ENCODE data around the gene SELENOH. TPM values are rescaled to one million over a fixed set of nuclear protein-coding genes. Genes with fewer than 3 reads are reported as not detected.
A peak's percentile ranks its signal among the peaks of the same experiment; 100 is the strongest.
"Not testable (repeated sequence)": the region's sequence is repeated elsewhere in the genome, so short reads cannot be mapped to it uniquely, and the experiment has no call there.

SELENOH gene
- total RNA-seq, 2 experiments from 2014 or later, result 129 to 181 TPM

- Mint-ChIP-seq H3K27me3 (no peaks in the 10 kb centered on the region), H3K27ac (peak overlapping the region; percentile 7), H3K9me3 (no peaks in the 10 kb centered on the region), H3K4me3 (peak overlapping the region; percentile 92), H3K4me1 (peaks cover 41% of the 10 kb centered on the region), H3K36me3 (ENCODE audit: low read depth) (peaks cover 18% of the 10 kb centered on the region)
- POLR2A ChIA-PET, result no interaction called here
- CTCF ChIA-PET, result interaction anchor here (0.6 to 2.7 kb wide), 5 partner anchors 9 to 186 kb away, joined by 3 to 9 read pairs (median 4); no protein-coding TSS in a partner anchor
- no peak for DNase-seq
These were observed 27.5 kb upstream of the SELENOH start for GRCh38 chr11:57713835-57714234.

DNA sequence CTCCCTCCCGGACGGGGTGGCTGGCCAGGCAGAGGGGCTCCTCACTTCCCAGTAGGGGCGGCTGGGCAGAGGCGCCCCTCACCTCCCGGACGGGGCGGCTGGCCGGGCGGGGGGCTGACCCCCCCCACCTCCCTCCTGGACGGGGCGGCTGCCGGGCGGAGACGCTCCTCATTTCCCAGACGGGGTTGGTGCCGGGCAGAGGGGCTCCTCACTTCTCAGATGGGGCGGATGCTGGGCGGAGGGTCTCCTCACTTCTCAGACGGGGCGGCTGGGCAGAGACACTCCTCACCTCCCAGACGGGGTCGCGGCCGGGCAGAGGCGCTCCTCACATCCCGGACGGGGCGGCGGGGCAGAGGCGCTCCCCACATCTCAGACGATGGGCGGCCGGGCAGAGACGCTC lies 24.6 kb upstream of the SELENOH start:
- not testable (repeated sequence) for H3K27ac Mint-ChIP-seq
- H3K36me3 Mint-ChIP-seq (ENCODE audit: low read depth), result peaks cover 18% of the 10 kb centered on the region

DNA sequence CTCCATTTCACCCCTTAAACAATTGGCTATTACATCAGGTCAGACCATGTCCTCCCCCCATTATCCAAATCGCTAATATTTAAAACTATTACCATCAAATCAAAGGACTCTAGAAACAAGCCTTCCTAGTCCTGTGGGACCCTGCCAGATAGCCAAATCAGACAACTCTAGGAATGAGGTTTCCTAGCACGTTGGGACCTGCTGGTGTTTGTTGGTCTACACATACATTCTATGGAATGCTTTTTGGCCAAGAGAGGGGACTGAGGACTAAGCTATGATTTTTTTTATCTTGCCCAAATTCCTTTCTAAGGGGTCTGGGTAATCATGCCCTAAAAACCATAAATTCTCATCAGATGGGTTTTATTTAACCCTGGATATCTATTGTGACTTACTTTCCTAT lies 14.1 kb upstream of the SELENOH start:
- POLR2A ChIA-PET, result no interaction called here
- no peaks in the 10 kb centered on the region for H3K36me3 Mint-ChIP-seq (ENCODE audit: low read depth)

More for the DNA sequence above, 24.6 kb upstream of the SELENOH start:
- H3K27me3 Mint-ChIP-seq, POLR2A ChIA-PET, CTCF ChIA-PET, DNase-seq, H3K4me3 Mint-ChIP-seq, H3K9me3 Mint-ChIP-seq: not testable (repeated sequence)
- peaks cover 17% of the 10 kb centered on the region for H3K4me1 Mint-ChIP-seq

DNA sequence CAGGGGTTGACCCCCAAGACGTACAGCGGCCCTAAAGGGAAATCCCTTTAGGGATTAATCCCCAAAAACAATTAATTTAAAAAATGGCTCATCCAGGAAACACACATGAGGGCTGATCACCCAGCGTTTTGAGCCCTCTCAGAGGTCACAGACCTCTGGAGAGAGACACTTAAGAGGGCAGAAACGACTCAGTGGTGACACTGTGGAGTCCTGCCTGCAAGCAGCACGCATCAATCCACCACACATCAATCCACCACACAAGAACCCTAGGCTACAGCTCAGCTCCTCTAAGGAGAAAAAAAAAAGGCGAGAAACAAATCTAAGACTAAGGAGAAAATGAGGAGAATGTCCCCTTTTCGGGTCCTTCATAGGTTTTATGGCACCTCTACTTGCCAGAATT lies 12.5 kb upstream of the SELENOH start:
- H3K27ac Mint-ChIP-seq, result no peak overlapping the region
- no peaks in the 10 kb centered on the region for H3K9me3 Mint-ChIP-seq
- no peaks in the 10 kb centered on the region for H3K36me3 Mint-ChIP-seq (ENCODE audit: low read depth)
- no peaks in the 10 kb centered on the region for H3K27me3 Mint-ChIP-seq
- CTCF ChIA-PET, result interaction anchor here (1.5 to 1.8 kb wide), 3 partner anchors 12 to 88 kb away, joined by 3 to 5 read pairs (median 4); partner anchors contain the start of gene SELENOH
- POLR2A ChIA-PET, result no interaction called here
- H3K4me1 Mint-ChIP-seq, result peaks cover 14% of the 10 kb centered on the region
- no peak overlapping the region for H3K4me3 Mint-ChIP-seq
- no peak for DNase-seq

More for the DNA sequence above, 14.1 kb upstream of the SELENOH start:
- H3K4me3 Mint-ChIP-seq, result no peak overlapping the region
- no peak overlapping the region for H3K27ac Mint-ChIP-seq
- DNase-seq, result no peak
- peaks cover 14% of the 10 kb centered on the region for H3K4me1 Mint-ChIP-seq
- CTCF ChIA-PET, result no interaction called here
- H3K27me3 Mint-ChIP-seq, result no peaks in the 10 kb centered on the region
- H3K9me3 Mint-ChIP-seq, result no peaks in the 10 kb centered on the region

DNA sequence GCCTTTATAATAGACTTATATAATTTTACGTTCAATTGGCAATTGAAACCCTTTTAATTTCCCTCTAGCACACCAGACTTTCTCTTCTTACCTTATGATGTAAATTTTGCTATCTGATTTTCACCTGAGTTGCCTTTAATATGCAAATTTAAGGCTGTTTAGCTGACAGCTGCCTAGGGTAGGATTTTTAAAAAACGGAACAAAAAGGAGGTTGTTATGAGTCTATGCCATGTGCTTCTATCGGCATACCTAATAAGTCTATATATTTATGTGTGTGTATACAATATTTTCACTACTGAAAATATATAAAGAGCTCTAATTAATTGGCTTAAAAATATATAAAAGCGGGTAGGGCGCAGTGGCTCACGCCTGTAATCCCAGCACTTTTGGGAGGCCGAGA lies 11.8 kb upstream of the SELENOH start:
- POLR2A ChIA-PET, result no interaction called here

GRCh38 chr11:57732661-57733060 lies 8.6 kb upstream of the SELENOH start:
- Mint-ChIP-seq H3K36me3 (ENCODE audit: low read depth) (peaks cover 10% of the 10 kb centered on the region), H3K27me3 (no peaks in the 10 kb centered on the region), H3K4me1 (peaks cover 30% of the 10 kb centered on the region), H3K9me3 (no peaks in the 10 kb centered on the region), H3K4me3 (no peak overlapping the region), H3K27ac (no peak overlapping the region)
- POLR2A ChIA-PET, result no interaction called here
- CTCF ChIA-PET, result interaction anchor here (1.7 to 1.9 kb wide), 2 partner anchors 19 to 68 kb away, joined by 4 to 5 read pairs; no protein-coding TSS in a partner anchor
- no peak for DNase-seq

More for the DNA sequence above, 11.8 kb upstream of the SELENOH start:
- no peak for DNase-seq
- Mint-ChIP-seq H3K36me3 (ENCODE audit: low read depth) (peaks cover 4% of the 10 kb centered on the region), H3K4me1 (peaks cover 17% of the 10 kb centered on the region), H3K4me3 (no peak overlapping the region), H3K27ac (no peak overlapping the region), H3K27me3 (no peaks in the 10 kb centered on the region), H3K9me3 (no peaks in the 10 kb centered on the region)
- CTCF ChIA-PET, result interaction anchor here (0.6 to 1.7 kb wide), 4 partner anchors 16 to 185 kb away, joined by 3 to 5 read pairs (median 4); partner anchors contain the start of genes MED19 and TMX2

GRCh38 chr11:57735619-57736298 lies 5.5 kb upstream of the SELENOH start:
- CTCF ChIA-PET, result interaction anchor here (0.6 to 1.5 kb wide), 4 partner anchors 10 to 27 kb away, joined by 3 to 5 read pairs (median 4); partner anchors contain the start of gene TMX2
- Mint-ChIP-seq H3K27me3 (no peaks in the 10 kb centered on the region), H3K4me3 (no peak overlapping the region), H3K27ac (peak overlapping the region; percentile 58), H3K9me3 (no peaks in the 10 kb centered on the region), H3K4me1 (peaks cover 32% of the 10 kb centered on the region), H3K36me3 (ENCODE audit: low read depth) (peaks cover 25% of the 10 kb centered on the region)
- DNase-seq, result no peak
- POLR2A ChIA-PET, result no interaction called here

GRCh38 chr11:57742087-57742452 lies 779 bp downstream of the SELENOH start:
- H3K4me3 Mint-ChIP-seq, result peak overlapping the region; percentile 98
- no peak for DNase-seq
- H3K27ac Mint-ChIP-seq, result peak overlapping the region; percentile 94
- no peaks in the 10 kb centered on the region for H3K9me3 Mint-ChIP-seq
- ChIA-PET CTCF (interaction anchor here (0.9 to 2.8 kb wide), 4 partner anchors 17 to 61 kb away, joined by 3 to 13 read pairs (median 5); no protein-coding TSS in a partner anchor), POLR2A (interaction anchor here (1.0 to 1.1 kb wide), 2 partner anchors 50 to 81 kb away, joined by 3 to 4 read pairs; no protein-coding TSS in a partner anchor)
- peaks cover 42% of the 10 kb centered on the region for H3K4me1 Mint-ChIP-seq
- no peaks in the 10 kb centered on the region for H3K27me3 Mint-ChIP-seq
- peaks cover 57% of the 10 kb centered on the region for H3K36me3 Mint-ChIP-seq (ENCODE audit: low read depth)

DNA sequence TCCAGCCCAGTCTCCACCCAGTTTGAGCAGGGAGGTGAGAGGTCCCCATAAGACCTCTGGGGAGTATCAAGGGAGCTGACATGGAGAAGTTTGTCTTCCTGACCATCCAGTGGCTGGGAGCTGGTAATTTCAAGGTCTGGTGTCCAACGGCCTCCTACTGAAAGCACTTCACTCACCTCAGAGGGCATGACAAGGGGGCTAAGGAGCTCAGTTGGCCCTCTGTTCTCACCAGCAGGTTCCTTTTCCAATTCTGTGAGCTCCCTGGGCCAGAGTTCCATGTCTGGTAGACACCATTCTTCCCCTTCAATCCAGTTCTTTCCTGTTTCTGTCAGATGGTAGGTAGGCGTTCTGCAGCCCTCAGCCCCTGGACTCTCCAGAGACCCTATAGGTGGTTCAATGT lies 3.1 kb downstream of the SELENOH start:
- ChIA-PET POLR2A (no interaction called here), CTCF (interaction anchor here (1.0 to 1.7 kb wide), 5 partner anchors 8 to 64 kb away, joined by 3 to 8 read pairs (median 3); partner anchors contain the start of gene BTBD18)
- Mint-ChIP-seq H3K36me3 (ENCODE audit: low read depth) (peaks cover 44% of the 10 kb centered on the region), H3K4me3 (peak overlapping the region; percentile 25), H3K27me3 (no peaks in the 10 kb centered on the region), H3K4me1 (peaks cover 44% of the 10 kb centered on the region), H3K27ac (peak overlapping the region; percentile 64), H3K9me3 (no peaks in the 10 kb centered on the region)
- DNase-seq, result no peak

DNA sequence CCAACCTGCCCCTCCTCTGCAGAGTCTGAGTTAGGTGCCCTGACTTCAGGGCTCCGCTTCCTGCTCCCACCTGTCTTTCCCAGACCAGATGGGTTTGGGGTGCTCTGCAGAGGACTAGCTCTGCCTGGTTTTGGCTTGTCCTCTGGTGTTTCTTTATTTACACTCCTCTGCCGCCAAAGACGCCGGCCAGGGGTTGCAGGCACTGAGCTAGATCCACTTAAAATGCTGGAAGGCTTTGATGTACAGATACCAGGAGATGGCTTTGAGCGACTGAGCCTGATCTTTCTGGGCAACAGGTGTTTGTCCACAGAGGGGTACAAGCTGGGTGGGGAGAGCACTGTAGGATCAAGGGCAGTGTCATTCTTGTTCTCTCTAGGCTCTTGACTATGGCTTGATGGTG lies 3.9 kb downstream of the SELENOH start:
- no peak overlapping the region for H3K4me3 Mint-ChIP-seq
- peak overlapping the region; percentile 60 for H3K27ac Mint-ChIP-seq
- H3K9me3 Mint-ChIP-seq, result no peaks in the 10 kb centered on the region
- ChIA-PET POLR2A (interaction anchor here (0.6 kb wide), 1 partner anchor 15 kb away, joined by 4 read pairs; no protein-coding TSS in a partner anchor), CTCF (interaction anchor here (1.0 to 1.7 kb wide), 3 partner anchors 22 to 65 kb away, joined by 3 read pairs; no protein-coding TSS in a partner anchor)
- H3K36me3 Mint-ChIP-seq (ENCODE audit: low read depth), result peaks cover 41% of the 10 kb centered on the region
- H3K27me3 Mint-ChIP-seq, result no peaks in the 10 kb centered on the region
- DNase-seq, result no peak
- peaks cover 39% of the 10 kb centered on the region for H3K4me1 Mint-ChIP-seq

DNA sequence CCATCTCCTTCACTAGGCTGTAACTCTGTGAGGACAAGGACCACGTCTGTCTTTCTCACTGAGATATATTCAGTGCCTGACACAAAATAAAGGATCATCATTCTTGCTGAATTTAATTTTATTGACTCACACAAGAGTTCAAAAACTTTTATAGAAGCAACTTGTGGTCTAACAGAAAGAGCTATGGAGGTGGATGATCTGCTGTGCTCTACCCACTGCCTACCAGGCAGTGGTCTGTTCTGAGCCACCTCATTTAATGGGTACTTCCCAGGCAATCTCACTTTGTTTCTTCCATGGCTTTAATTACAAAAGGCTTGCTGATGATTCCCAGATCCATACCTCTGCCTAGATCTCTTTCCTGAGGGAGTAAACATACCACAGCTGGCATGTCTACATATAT lies 5.6 kb downstream of the SELENOH start:
- DNase-seq, result no peak
- Mint-ChIP-seq H3K36me3 (ENCODE audit: low read depth) (peaks cover 35% of the 10 kb centered on the region), H3K9me3 (no peaks in the 10 kb centered on the region), H3K4me3 (no peak overlapping the region), H3K27ac (peak overlapping the region; percentile 17), H3K27me3 (no peaks in the 10 kb centered on the region), H3K4me1 (peaks cover 32% of the 10 kb centered on the region)
- POLR2A ChIA-PET, result no interaction called here
- CTCF ChIA-PET, result interaction anchor here (0.6 to 1.2 kb wide), 3 partner anchors 14 to 409 kb away, joined by 3 to 4 read pairs (median 3); partner anchors contain the start of genes CTNND1 and P2RX3

- H3K9me3 Mint-ChIP-seq, result no peaks in the 10 kb centered on the region
- H3K4me3 Mint-ChIP-seq, result no peak overlapping the region
- H3K27ac Mint-ChIP-seq, result no peak overlapping the region
- CTCF ChIA-PET, result interaction anchor here (1.2 to 1.8 kb wide), 4 partner anchors 8 to 80 kb away, joined by 3 to 8 read pairs (median 5); no protein-coding TSS in a partner anchor
- DNase-seq, result no peak
- POLR2A ChIA-PET, result no interaction called here
- no peaks in the 10 kb centered on the region for H3K27me3 Mint-ChIP-seq
- H3K36me3 Mint-ChIP-seq (ENCODE audit: low read depth), result peaks cover 5% of the 10 kb centered on the region
- H3K4me1 Mint-ChIP-seq, result peaks cover 12% of the 10 kb centered on the region
These were observed 9.9 kb downstream of the SELENOH start for GRCh38 chr11:57751176-57751575.

DNA sequence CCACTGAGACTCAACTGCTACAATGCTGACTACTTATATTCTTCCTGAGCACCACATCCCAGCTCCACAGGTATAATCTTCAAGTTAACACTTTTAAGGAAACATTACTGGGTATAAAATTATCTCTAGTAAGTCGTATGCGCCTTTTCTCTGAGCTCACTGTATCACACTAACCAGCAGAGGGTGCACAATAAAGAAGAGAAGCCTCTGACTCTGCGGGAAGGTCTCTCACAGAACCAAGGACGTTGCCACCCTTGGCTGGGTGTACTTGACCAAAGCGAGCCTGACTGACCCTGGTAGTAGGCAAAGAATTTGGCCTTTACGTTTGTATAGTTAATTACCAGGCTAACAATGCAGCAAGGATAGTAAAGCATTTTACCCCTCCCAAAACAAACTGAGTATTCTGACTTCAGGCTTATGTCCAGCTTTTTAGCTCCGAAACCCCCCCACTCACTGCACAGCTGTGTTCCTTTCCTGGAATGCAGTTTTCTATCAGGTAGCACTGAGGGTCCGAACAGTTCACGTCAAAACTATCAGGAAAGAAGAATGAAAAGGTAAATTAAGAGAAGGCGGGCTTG lies 10.5 kb downstream of the SELENOH start, which contains the start of gene BTBD18:
TSS of gene BTBD18 (minus strand) at position 144 of the 578 bp plus-strand sequence. CDS start 631 bp downstream, outside the sequence.
- Mint-ChIP-seq H3K9me3 (no peaks in the 10 kb centered on the region), H3K36me3 (ENCODE audit: low read depth) (peaks cover 5% of the 10 kb centered on the region), H3K27me3 (no peaks in the 10 kb centered on the region), H3K4me3 (no peak within 1 kb of the TSS), H3K4me1 (peaks cover 12% of the 10 kb centered on the region), H3K27ac (no peak within 1 kb of the TSS)
- ChIA-PET CTCF (interaction anchor here (1.2 to 1.8 kb wide), 4 partner anchors 8 to 80 kb away, joined by 3 to 8 read pairs (median 5); no protein-coding TSS in a partner anchor), POLR2A (interaction anchor here (1.4 kb wide), 1 partner anchor 17 kb away, joined by 3 read pairs; no protein-coding TSS in a partner anchor)
- DNase-seq, result peak; percentile 31
